GM18951 (cell line): ENCODE data around the gene WDR89.
"Not testable (repeated sequence)": the region's sequence is repeated elsewhere in the genome, so short reads cannot be mapped to it uniquely, and the experiment has no call there.

Experiments used
- POLR2A ChIP-seq: IDR thresholded peaks from 4 replicates; pipeline ENCODE4 v1.6.1; 2011; ENCODE audit warnings: mild to moderate bottlenecking; ENCODE audit not compliant: insufficient read length, insufficient read depth; ENCODE audit errors: extremely low read depth
- in situ Hi-C: fragments of 300-500 bp; cut with MboI; formaldehyde crosslinking; loops from one replicate; pipeline ENCODE4 v1.12.0; 2022; ENCODE audit warnings: low sequenced_read_pairs, mixed read lengths, inconsistent platforms; ENCODE audit not compliant: unreplicated experiment

WDR89 gene

DNA sequence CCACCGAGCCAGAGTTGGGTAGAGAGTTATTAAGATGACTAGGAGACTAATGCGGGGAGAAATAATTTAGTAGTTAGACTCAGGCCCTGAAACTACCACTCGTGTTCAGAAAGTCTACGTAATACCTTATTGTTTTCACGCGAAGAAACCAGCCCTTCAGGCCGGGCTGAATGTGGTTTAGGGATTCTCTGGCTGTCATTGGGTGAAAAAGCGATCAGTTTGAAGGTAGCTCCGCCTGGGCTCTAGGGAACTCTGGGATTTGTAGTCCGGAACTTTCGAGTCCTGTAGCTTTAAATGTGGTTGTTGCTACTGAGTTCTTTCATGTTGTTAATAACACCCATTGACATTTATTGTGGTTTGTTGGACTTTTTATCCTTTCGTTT, 549 bp upstream of the WDR89 start:
- in situ Hi-C loops = loop anchor here (25.0 kb wide), 1 partner anchor 645 kb away; the partner anchor contains the start of gene ESR2

DNA sequence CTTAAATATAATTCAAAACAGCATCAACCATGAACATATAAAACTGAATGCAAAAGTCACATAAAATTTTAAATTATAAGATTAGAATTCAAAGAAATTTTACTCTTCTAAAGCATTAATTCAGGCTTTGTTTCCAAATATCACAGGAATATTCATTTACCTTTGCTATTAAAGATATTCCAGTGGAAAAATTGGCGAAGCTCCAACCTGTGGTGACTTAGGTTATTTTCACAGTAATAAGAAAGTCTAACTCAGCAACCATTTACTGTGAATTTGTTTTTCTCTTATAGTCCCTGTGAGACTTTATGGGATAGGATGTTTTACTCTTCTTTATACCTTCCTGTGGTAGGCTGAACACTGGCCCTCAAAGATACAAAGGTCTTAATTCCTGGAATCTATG, 3.2 kb downstream of the WDR89 start:
- TF ChIP-seq POLR2A = no peak
- in situ Hi-C loops = loop anchor here (10.0 to 25.0 kb wide), 2 partner anchors 136 to 649 kb away; partner anchors contain the start of gene ESR2

More for the DNA sequence above, 549 bp upstream of the WDR89 start:
- TF ChIP-seq POLR2A = no peak

DNA sequence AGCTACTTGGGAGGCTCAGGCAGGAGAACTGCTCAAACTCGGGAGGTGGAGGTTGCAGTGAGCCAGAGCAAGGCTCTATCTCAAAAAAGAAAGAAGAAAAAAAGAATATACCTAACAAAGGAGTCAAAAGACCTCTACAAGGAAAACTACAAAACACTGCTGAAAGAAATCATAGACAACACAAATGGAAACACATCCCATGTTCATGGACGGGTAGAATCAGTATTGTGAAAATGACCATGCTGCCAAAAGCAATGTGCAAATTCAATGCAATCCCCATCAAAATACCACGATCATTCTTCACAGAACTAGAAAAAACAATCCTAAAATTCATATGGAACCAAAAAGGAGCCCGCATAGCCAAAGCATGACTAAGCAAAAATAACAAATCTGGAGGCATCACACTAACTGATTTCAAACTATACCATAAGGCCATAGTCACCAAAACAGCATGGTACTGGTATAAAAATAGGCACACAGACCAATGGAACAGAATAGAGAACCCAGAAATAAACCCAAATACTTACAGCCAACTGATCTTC, 5.5 kb downstream of the WDR89 start:
- in situ Hi-C loops = loop anchor here (10.0 to 25.0 kb wide), 2 partner anchors 139 to 651 kb away; partner anchors contain the start of gene ESR2

DNA sequence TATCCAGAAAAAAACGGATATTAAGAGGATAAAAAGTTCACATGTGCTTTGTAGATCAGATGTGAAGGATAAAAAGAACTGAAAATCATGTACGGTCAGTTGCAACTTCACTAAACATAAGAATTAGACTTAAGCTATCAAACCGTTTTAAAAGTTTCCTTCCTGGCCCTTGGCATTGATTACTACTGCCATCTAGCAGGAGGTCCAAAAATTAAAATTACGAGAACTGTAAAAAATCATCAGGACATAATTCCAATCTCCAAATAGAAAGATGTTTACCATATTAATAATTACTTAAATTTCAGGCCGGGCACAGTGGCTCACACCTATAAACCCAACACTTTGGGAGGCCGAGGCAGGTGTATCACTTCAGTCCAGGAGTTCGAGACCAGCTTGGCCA, 7.9 kb downstream of the WDR89 start:
- no peak for TF ChIP-seq POLR2A
- in situ Hi-C loops = loop anchor here (10.0 to 25.0 kb wide), 2 partner anchors 141 to 654 kb away; partner anchors contain the start of gene ESR2

DNA sequence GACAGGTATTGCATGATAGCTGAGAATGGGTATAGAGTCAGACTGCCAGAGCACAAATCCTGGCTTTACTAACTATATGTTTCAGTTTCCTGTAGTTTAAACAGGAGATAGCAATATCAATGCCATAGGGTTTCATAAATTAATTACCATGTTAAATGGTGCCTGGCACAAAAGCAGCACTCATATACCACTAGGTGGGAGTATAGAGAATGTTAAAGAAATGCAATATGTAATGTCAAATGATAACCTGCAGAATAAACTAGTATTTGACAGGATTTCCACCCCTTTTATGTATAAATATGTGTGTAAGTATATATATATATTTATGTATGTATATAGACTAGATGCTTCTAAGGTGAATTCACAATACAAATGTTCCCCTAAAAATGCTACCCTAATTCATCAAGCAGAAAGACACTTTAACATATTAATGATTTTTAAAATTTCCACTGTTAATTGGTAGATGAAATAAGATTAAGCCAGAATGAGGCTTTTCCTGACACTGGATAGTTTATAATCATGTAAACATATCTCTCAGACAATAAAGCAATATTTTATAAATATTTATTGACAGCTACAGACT, 8.6 kb downstream of the WDR89 start:
- in situ Hi-C loops = loop anchor here (10.0 to 25.0 kb wide), 2 partner anchors 142 to 654 kb away; partner anchors contain the start of gene ESR2
- TF ChIP-seq POLR2A = no peak

DNA sequence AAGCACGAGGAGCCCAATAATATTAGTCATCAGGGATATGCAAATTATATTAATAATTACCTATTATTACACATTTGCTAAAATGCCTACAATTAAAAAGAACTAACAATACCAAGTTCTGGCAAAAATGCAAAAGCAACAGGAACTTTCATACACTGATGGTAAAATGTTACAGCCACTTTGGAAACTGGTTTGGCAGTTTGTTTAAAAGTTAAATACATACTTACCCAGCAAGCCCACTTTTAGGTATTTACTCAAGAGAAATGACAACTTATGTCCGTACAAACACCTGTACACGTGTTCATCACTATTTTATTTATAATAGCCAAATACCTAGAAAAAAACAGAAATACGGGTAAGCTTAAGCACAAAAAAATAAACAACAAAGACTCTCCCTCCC, 17.0 kb downstream of the WDR89 start:
- no peak for TF ChIP-seq POLR2A
- in situ Hi-C loops = loop anchor here (25.0 kb wide), 1 partner anchor 663 kb away; the partner anchor contains the start of gene ESR2

DNA sequence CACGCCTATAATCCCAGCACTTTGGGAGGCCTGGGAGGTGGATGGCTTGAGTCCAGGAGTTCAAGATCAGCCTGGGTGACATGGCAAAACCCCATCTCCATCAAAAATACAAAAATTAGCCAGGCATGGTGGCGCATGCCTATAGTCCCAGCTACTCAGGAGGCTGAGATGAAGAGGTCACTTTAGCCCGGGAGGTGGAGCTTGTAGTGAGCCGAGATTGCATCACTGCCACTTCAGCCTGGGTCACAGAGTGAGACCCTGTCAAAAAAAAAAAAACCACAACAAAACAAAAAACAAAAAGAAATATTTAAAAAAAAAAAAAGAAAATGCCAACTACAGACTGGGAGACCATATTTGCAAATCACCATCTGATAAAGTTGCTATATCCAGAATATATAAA, 17.5 kb downstream of the WDR89 start:
- no peak for TF ChIP-seq POLR2A
- in situ Hi-C loops = no loop called here

DNA sequence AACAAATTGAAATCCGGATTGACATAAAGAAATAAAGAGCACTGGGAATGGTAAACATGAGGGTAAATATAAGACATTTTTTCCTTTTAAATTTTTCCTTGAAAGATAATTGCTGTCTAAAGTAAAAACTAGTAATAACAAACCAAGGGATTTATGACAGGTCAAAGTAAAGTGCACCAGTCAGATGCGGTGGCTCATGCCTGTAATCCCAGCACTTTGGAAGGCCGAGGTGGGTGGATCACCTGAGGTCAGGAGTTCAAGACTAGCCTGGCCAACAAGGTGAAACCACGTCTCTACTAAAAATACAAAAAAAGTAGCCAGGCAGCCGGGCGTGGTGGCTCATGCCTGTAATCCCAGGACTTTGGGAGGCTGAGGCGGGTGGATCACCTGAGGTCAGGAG, 19.7 kb downstream of the WDR89 start:
- in situ Hi-C loops = not testable (repeated sequence)

DNA sequence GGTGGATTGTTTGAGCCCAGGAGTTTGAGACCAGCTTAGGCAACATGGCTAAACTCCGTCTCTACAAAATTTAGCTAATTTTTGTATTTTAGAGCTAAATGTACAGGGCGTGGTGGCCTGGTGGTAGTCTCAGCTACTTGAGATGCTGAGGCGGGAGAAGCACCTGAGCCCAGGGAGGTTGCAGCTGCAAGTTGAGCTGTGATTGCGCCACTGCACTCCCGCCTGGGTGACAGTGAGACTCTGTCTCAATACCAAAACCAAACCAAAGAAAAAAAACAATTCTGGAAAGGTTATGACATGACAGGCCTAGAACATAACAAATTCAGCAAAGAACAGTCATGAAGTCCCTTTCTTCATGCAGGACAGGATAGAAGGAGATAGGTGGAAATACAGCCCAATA, 25.7 kb downstream of the WDR89 start:
- in situ Hi-C loops = no loop called here
- no peak for TF ChIP-seq POLR2A

DNA sequence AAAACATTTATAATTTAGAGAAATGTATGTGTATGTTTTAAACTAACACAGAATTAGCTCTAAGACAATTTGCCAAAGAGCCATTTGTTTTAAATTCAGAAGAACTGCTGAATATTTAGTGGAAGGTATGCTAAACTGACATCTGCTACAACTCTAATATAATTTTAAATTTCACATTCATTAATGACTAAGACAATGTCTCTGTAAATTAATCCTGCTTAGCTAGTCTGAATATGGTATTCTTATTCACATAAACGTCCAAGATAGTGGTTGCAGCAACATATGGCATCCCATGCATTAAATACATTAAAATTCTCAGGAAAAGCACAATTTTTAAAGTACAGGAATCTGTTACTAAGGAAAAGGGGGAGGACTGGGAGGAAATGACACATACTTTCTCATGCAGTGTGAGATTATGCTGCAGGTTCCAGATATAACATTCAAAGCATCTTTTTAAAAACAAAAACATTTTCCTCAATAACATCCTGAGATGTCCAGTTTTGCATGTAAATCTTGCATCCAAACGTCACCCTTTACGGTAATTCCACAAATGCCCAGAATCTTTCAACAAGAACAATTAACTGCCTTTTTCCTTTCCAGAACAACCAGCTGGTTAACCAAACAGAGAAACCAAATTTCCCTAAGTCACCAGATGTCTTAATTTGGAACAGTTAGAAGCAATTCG, 26.9 kb downstream of the WDR89 start:
- in situ Hi-C loops = no loop called here
- TF ChIP-seq POLR2A = no peak

DNA sequence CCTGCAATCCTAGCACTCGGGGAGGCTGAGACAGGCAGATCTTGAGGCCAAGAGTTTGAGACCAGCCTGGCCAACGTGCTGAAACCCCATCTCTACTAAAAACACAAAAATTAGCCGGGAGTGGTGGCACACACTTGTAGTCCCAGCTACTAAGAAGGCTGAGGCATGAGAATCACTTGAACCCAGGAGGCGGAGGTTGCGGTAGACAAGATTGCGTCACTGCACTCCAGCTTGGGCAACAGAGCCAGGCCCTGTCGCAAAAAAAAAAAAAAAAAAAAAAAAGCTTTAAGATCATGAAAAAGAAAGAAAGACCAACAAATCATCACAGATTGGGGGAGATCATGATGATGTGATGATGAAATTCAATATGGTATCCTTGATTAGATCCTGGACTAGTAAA, 30.6 kb downstream of the WDR89 start:
- TF ChIP-seq POLR2A = no peak
- in situ Hi-C loops = no loop called here

DNA sequence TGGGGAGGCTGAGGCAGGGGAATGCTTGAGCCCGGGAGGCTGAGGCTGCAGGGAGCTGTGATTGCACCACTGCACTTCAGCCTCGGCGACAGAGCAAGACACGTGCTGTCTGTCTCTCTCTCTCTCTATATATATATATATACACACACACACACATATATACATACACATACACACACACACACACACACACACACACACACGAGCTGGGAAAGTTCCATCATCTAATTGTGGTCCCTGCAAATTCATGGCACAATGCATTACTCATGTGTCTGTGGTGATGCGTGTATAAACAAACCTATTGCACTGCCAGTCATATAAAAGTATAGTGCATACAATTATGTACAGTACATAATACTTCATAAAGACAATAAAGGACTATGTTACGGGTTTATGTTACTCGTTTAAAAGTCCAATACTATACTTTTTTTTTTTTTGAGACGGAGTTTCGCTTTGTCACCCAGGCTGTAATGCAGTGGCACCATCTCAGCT, 36.6 kb downstream of the WDR89 start:
- TF ChIP-seq POLR2A = no peak
- in situ Hi-C loops = no loop called here

DNA sequence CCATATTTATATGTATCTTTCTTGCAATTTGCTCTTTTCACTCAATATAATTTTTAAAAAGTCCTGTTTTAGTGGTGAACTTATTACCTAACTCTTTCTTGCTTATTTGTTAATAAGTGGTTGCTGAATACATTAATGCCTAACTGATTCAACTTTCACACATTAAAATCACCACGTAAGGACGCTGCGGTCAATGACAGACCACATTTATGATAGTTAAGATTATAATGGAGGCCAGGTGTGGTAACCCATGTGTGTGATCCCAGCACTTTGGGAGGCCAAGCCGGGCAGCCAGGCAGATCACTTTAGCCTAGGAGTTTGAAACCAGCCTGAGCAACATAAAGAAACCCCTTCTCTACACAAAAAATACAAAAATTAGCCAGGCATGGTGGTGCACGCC, 37.0 kb downstream of the WDR89 start:
- TF ChIP-seq POLR2A = no peak
- in situ Hi-C loops = no loop called here

DNA sequence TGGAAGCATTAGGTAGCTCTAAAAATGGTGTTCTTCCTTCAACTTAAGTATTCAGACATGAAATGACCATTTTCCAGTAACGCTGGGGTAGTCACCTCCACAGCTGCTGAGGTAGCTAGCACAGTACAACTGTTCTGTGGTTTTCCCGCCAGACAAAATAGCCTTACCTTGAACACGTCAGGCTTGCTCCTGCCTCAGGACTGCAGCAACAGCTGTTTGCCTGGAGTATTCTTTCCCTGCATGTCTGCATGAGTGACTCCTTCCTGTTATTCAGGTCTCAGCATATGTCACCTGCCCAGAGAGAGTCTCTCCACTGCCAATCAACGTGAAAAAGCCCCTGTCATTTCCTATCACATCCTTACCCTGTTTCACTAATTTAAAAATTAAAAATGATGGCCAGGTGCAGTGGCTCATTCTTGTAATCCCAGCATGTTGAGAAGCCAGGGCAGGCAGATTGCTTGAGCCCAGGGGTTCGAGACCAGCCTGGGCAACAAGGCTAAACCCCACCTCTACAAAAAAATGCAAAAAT, 37.9 kb downstream of the WDR89 start:
- in situ Hi-C loops = no loop called here
- TF ChIP-seq POLR2A = no peak

DNA sequence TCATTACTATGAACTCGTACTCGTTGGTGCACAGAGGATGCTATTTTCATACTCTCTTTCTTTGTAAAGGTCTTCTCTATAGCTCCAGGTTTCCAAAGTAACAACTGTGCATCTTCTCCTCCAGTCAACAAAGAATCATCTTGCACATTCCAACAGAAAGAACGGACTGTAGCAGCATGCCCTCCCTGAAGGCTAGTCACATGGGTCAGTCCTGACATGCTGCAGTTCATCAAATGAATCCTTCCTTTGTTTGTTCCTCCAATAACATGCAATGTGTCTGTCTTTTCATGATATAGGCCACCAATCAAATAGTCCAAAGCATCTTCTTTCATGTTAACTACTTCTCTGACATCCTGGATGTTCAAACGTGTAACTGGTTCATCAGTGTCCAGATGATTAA, 42.9 kb downstream of the WDR89 start:
- in situ Hi-C loops = no loop called here
- TF ChIP-seq POLR2A = no peak
